ENCODE data around the gene MYADML2. TPM values are rescaled to one million over a fixed set of nuclear protein-coding genes. Genes with fewer than 3 reads are reported as not detected.

Gene MYADML2
- total RNA-seq, 1 donor from 2014 or later: not detected

- no peaks in the 10 kb centered on the region for H3K9me3 Mint-ChIP-seq
- no peak for TF ChIP-seq CTCF (conservative IDR thresholded peaks at IDR 0.05)
- no peak overlapping the region for H3K4me3 Mint-ChIP-seq
- DNase-seq (ENCODE audit: low read depth, low spot score): no peak
- H3K36me3 Mint-ChIP-seq (ENCODE audit: low read depth): no peaks in the 10 kb centered on the region
- H3K4me1 Mint-ChIP-seq: peaks cover 14% of the 10 kb centered on the region
- peaks cover 6% of the 10 kb centered on the region for H3K27me3 Mint-ChIP-seq (ENCODE audit: low read depth)
- no peak overlapping the region for H3K27ac Mint-ChIP-seq (ENCODE audit: unreplicated experiment)
Observed at GRCh38 chr17:81952792-81953228, 5.8 kb upstream of the MYADML2 start.

DNA sequence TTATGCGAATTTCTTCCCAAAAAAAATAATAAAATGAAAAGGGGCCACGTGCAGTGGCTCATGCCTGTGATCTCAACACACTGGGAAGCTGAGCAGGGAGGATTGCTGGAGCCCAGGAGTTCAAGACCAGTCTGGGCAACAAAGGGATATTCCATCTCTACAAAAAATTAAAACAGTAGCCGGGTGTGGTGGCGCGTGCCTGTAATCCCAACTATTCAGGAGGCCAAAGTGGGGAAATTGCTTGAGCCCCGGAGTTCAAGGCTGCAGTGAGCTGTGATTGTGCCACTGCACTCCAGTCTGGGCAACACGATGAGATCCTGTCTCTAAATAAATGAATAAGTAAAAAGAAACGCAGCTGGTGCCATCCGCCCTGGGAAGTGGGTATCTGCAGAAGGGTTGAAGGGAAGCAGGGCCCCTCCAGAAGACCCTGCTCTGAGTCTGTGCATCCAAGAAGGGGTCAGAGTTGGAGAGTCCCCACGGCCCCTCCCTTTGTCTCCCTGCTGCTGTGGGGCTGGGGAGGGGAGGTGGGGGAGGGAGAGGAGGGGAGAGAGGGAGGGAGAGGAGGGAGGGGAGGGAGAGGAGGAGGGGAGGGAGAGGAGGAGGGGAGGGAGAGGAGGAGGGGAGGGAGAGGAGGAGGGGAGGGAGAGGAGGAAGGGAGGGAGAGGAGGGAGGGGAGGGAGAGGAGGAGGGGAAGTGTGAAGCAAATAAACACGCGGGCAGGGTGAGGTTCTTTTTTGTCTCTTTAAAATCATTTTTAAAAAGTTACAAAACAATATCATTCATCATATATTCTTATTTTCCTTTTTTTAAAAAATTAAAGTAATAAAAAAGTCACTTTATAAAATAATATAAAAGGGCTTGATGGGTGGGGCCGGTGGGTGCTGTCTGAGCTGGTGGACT is 5.0 kb upstream of the MYADML2 start:
- TF ChIP-seq CTCF (conservative IDR thresholded peaks at IDR 0.05): no peak
- Mint-ChIP-seq H3K36me3 (ENCODE audit: low read depth) (no peaks in the 10 kb centered on the region), H3K4me1 (peaks cover 14% of the 10 kb centered on the region), H3K4me3 (no peak overlapping the region), H3K27ac (ENCODE audit: unreplicated experiment) (no peak overlapping the region), H3K9me3 (no peaks in the 10 kb centered on the region), H3K27me3 (ENCODE audit: low read depth) (peaks cover under 1% of the 10 kb centered on the region)
- no peak for DNase-seq (ENCODE audit: low read depth, low spot score)

GRCh38 chr17:81950501-81950900 is 3.5 kb upstream of the MYADML2 start:
- Mint-ChIP-seq H3K36me3 (ENCODE audit: low read depth) (no peaks in the 10 kb centered on the region), H3K27ac (ENCODE audit: unreplicated experiment) (no peak overlapping the region), H3K9me3 (no peaks in the 10 kb centered on the region), H3K27me3 (ENCODE audit: low read depth) (no peaks in the 10 kb centered on the region), H3K4me1 (peaks cover 10% of the 10 kb centered on the region), H3K4me3 (no peak overlapping the region)
- no peak for DNase-seq (ENCODE audit: low read depth, low spot score)
- TF ChIP-seq CTCF (conservative IDR thresholded peaks at IDR 0.05): no peak

DNA sequence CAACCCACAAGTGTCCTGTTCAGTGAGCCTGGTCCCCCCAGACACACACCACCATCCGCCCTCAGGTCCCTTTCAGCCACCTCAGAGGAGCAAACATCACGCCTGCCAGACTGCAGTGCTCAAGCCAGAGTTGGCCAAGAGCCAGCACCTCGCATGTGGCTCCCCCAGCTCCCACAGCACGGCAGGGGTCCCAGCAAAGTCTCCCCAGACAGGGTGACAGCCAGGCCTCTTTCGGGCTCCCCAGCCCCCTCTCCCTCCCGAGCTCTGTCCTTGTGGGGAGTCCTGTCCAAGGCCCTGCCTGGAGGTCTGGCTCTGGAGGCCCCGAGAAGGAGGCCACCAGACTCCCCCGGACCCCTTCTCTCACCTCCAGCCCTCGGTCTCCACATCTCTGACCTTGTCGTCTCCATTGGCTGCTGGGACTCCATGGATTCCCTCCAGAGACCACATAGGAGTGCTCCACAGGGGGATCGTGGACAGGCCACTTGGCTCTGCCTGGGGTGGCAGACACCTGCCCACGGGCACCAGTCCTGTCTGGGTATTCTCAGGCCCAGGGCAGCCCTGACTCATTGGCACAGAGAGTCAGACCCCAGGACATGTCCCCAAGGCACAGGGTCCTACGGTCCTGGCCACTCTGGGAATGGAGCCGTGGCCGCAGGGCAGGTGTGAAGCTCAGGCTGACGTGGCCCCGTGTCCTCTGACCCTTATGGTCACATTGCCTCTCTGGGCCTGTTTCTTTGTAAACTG is 1.8 kb upstream of the MYADML2 start:
- H3K4me3 Mint-ChIP-seq: no peak overlapping the region
- no peak for TF ChIP-seq CTCF (conservative IDR thresholded peaks at IDR 0.05)
- H3K36me3 Mint-ChIP-seq (ENCODE audit: low read depth): no peaks in the 10 kb centered on the region
- no peak overlapping the region for H3K27ac Mint-ChIP-seq (ENCODE audit: unreplicated experiment)
- H3K9me3 Mint-ChIP-seq: no peaks in the 10 kb centered on the region
- no peaks in the 10 kb centered on the region for H3K27me3 Mint-ChIP-seq (ENCODE audit: low read depth)
- no peak for DNase-seq (ENCODE audit: low read depth, low spot score)
- peaks cover 10% of the 10 kb centered on the region for H3K4me1 Mint-ChIP-seq

DNA sequence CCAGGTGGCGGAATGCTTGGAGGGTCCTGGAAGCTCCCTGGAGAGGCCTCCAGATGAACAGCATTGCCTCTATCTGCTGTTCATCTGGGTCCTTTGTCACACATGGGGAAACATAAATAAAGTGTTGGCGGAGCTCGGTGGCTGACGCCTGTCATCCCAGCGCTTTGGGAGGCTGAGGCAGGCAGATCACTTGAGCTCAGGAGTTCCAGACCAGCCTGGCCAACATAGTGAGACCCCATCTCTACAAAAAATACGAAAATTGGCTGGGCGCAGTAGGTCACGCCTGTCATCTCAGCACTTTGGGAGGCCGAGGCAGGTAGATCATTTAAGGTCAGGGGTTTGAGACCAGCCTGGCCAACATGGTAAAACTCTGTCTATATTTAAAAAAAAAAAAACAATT is 2.2 kb downstream of the MYADML2 start:
- H3K27ac Mint-ChIP-seq (ENCODE audit: unreplicated experiment): no peak overlapping the region
- DNase-seq (ENCODE audit: low read depth, low spot score): no peak
- no peak for TF ChIP-seq CTCF (conservative IDR thresholded peaks at IDR 0.05)
- no peaks in the 10 kb centered on the region for H3K9me3 Mint-ChIP-seq
- H3K4me1 Mint-ChIP-seq: peaks cover 3% of the 10 kb centered on the region
- no peak overlapping the region for H3K4me3 Mint-ChIP-seq
- H3K27me3 Mint-ChIP-seq (ENCODE audit: low read depth): no peaks in the 10 kb centered on the region
- H3K36me3 Mint-ChIP-seq (ENCODE audit: low read depth): no peaks in the 10 kb centered on the region
